HUDEP-2 (cell line): ENCODE measurements around the gene HRH3.

Source experiments
- DNase-seq, 76 experiments: peaks; one replicate each; lab custom pipeline; 2025; ENCODE audit not compliant: unreplicated experiment in 76 of 76; lab: John Stamatoyannopoulos, UW

Gene HRH3

GRCh38 chr20:62202083-62202395, 18.0 kb downstream of the HRH3 start:
- no peak for DNase-seq

- DNase-seq, result no peak
Observed at GRCh38 chr20:62201173-62202082, 18.6 kb downstream of the HRH3 start.

- DNase-seq, result no peak
Observed at GRCh38 chr20:62200491-62201172, 19.4 kb downstream of the HRH3 start.

GRCh38 chr20:62198931-62199330, 21.1 kb downstream of the HRH3 start:
- DNase-seq, result no peak

- DNase-seq, result no peak
Observed at GRCh38 chr20:62198496-62198895, 21.6 kb downstream of the HRH3 start.

DNA sequence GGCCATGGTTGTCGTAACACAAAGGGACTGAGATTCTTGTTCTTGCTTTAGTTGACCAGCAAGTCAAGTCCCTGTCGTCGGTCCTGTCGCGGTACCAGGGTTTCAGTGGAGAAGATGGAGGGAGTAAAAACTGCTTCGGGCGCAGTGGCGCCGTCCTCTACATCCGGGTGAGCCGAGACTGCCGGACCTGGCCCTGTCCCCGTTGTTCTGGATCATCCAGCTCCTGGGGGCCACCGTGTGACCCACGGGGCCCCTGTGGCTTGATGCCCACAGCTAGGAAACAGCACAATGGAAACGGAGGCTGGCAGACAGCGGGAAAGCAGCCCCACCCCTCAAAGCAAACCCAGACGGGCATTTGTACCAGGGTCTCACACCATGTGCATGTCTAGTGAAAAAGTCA, 22.3 kb downstream of the HRH3 start:
- DNase-seq, result no peak

- DNase-seq, result no peak
Observed at GRCh38 chr20:62197311-62197710, 22.8 kb downstream of the HRH3 start.

GRCh38 chr20:62196286-62196685, 23.8 kb downstream of the HRH3 start:
- DNase-seq, result no peak

DNA sequence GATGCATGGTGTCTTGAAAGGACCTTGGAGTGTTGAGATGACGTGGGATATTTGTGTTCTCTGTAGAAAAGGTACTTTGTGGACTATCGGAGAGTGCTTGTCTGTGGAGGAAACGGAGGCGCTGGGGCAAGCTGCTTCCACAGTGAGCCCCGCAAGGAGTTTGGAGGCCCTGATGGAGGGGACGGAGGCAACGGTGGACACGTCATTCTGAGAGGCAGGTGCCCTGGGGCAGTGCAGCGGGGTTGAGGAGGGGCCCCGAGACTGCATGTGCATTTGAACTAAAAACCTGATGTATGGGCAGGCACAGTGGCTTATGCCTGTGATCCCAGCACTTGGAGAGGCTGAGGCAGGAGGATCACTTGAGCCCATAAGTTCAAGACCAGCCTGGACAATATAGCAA, 24.3 kb downstream of the HRH3 start:
- no peak for DNase-seq

- DNase-seq, result no peak
Observed at GRCh38 chr20:62195075-62195405, 25.0 kb downstream of the HRH3 start.

- DNase-seq, result no peak
Observed at GRCh38 chr20:62193079-62194025, 26.7 kb downstream of the HRH3 start.

- DNase-seq, result no peak
Observed at GRCh38 chr20:62192635-62193034, 27.4 kb downstream of the HRH3 start.

- DNase-seq, result no peak
Observed at GRCh38 chr20:62191781-62192559, 28.1 kb downstream of the HRH3 start.

DNA sequence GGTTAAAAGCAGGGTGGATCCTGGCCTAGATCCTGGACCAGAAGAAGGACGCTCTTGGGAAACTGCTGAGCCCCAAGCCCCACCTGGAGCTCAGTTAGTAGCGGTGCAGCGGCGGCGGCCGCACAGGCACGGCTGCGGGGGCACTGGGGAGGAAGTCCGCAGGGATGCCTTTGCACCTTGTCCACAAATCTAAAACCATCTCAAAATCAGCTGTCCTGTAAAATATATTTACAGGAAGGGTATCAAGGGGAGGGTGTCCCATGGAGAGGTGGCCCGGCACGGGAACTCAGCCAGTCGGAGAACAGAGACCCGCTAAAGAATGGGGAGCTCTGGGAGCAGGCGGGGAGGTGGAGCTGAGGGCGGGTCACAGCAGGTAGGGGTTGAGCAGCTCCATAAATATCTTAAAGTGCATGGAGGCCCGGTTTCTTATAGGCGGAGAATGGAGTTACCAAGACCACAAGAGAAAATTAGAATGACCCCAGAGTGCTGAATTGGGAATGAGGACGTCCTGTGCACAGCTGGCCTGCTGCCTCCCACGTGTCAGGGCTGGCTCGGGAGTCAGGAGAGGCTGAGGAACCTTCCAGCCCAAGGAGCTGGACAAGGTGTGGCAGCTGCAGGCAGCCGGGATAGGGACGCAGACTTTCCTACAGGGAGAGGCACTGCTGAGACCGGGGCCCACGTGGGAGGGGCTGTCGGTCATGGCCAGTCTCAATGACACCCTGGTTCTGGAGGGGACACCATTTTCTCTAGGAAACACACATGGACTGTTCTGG, 29.3 kb downstream of the HRH3 start:
- no peak for DNase-seq

DNA sequence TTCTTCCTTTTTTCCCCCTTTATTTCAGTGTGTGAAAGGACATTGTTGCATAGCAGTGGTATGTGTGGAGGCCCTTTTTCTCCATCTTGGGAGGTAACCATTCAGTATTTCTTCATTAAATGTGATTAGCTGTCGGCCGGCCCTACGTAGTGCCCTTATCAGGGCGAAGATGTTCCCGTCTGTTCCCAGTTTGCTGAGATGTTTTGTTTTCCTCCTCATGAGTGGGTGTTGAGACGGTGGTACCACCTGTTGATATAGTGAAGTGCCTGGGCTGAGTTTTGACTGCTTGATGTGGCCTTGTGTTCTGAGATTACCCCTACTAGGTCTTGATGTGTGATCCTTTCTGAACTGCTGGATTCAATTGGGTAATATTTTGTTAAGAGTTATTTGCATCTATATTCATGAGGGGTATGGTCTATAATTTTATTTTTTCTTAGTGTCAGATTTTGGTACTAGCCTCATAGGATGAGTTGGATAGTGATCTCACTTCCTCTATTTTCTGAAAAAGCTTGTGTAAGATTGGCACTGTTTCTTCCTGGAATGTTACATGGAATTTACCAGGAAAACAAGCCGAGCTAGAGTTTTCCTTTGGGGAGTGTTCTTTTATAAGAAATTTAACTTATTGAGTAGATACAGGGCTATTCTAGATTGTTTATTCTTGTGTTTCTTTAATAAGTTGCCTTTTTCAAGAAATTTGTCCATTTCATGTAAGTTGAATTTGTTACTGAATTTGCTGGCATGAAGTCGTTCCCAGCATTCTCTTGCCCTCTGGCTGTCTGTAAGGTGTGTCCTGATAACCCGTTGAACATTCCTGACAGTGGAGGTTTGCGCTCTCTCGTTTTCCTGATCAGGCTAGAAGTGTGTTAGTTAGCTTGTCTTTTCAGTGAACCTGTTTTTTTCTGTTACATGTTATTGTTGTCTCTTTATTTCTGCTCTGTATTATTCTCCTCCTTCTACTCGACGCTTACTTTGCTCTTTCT, 32.9 kb downstream of the HRH3 start:
- DNase-seq, result peak in 2 of 76 experiments; percentile 4 to 19

DNA sequence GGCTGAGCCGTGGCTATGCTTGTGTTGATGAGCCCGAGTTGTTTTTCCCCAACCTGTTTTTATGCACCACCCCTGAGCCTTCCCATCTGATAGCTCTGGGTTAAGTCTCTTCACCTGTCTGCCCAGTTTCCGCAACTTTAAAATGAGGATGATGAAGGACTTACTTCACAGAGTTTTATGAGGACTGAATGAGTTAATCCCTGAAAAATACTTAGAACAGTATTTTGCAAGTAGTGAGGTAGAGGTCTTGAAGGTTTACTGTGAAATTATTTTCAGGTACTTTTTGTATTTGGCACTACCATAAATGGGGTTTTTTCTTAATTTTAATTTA, 34.0 kb downstream of the HRH3 start:
- DNase-seq, result no peak

GRCh38 chr20:62183426-62184142, 36.5 kb downstream of the HRH3 start:
- DNase-seq, result peak in 2 of 76 experiments; percentile 3 to 19
